Pancreas (tissue), 10 donors: ENCODE measurements around the gene TANC1. TPM values are rescaled to one million over a fixed set of nuclear protein-coding genes. Genes with fewer than 3 reads are reported as not detected.
"Not testable (repeated sequence)": the region's sequence is repeated elsewhere in the genome, so short reads cannot be mapped to it uniquely, and the experiment has no call there.

ENCODE experiments used
- ATAC-seq, 4 donors: fragments of 200-7000 bp; cut with Tn5 transposase; one replicate each; pipeline versions ENCODE4 v1.8.0 to v1.9.1; 2020; ENCODE audit warnings: mild to moderate bottlenecking in 4 of 4, moderate library complexity in 4 of 4
- DNase-seq, 6 donors: peaks; one replicate each; pipeline ENCODE4 v3.0.0-alpha.2; 2020
- FAIRE-seq: peaks from 2 replicates; lab custom pipeline; 2012; peaks lifted over from hg19 to GRCh38; lab: Jason Lieb, UNC
- H3K27ac ChIP-seq, 4 donors: fragments of 200-600 bp; sonication (generic); 1 replicate in 3 of 4; 2 replicates in 1 of 4; pipeline versions ENCODE4 v1.5.0 to v1.8.0; 2020
- H3K27me3 ChIP-seq, 4 donors: fragments of 200-600 bp; one replicate each; pipeline ENCODE4 v1.8.0; 2021
- H3K36me3 ChIP-seq, 3 donors: fragments of 200-600 bp; sonication (generic) in 1 of 3; one replicate each; pipeline versions ENCODE4 v1.5.0 to v1.8.0; 2020 to 2021
- H3K4me1 ChIP-seq, 3 donors: fragments of 200-600 bp; one replicate each; pipeline ENCODE4 v1.8.0; 2021
- H3K4me3 ChIP-seq, 4 donors: fragments of 200-600 bp; sonication (generic) in 2 of 4; one replicate each; pipeline versions ENCODE4 v1.5.0 to v1.8.0; 2020 to 2021
- H3K9me3 ChIP-seq, 4 donors: fragments of 200-600 bp; one replicate each; pipeline ENCODE4 v1.8.0; 2021
- CTCF ChIP-seq, 4 donors: fragments of 200-600 bp; sonication (generic) in 3 of 4; IDR thresholded peaks; one replicate each; pipeline versions ENCODE4 v1.5.0 to v1.8.0; 2021; ENCODE audit warnings: antibody characterized with exemption in 4 of 4
- WGBS, 2 donors: extraction: QIAGEN DNeasy Blood & Tissue Kit; methylation state at CpG; one replicate each; pipeline ENCODE4 v1.1.7; 2013; 5-methylcytosine and 5-hydroxymethylcytosine counted together
- intact Hi-C, 3 donors: fragments of 100-400 bp; cut with DNase I; formaldehyde crosslinking; loops; one replicate each; pipeline versions ENCODE4 v1.11.1 to v1.14.2; 2022
- polyA plus RNA-seq, 2 donors: library from polyadenylated mRNA; stranded (reverse); fragments of 200-250 nt; gene quantifications; one replicate each; pipeline ENCODE4 v1.2.3, GENCODE V29; 2013
- total RNA-seq, 6 donors: library from RNA; stranded (reverse); fragmentation: NEBNext Ultra II Directional in 4 of 6; extraction: Animal tissue kit (Norgen Biotek cat#: 25700) in 4 of 6; gene quantifications; one replicate each; pipeline versions ENCODE4 v1.2.1 to v1.2.4, GENCODE V29; 2021 to 2023
- donor health status: healthy with polysubstance abuse.
- donor health status: DM: no; HTN: no; CAD: no; lungs with moderate emphysema.
- donor health status: DM: no; HTN: no; CAD: no.
- donor health status: control.
- donor health status: control.
- donor health status: Bipolar disorder and iron deficiency.
- donor health status: DM: yes; HTN: yes; CAD: no.
- donor health status: DM: no; HTN: no; CAD: no.
- donor health status: DM: no; HTN: no; CAD: no.
- donor health status: DM: yes; HTN: yes; CAD: no.

Gene TANC1
- total and polyA plus RNA-seq, 8 donors, result 9.0 to 17.6 (median 10.5) TPM

DNA sequence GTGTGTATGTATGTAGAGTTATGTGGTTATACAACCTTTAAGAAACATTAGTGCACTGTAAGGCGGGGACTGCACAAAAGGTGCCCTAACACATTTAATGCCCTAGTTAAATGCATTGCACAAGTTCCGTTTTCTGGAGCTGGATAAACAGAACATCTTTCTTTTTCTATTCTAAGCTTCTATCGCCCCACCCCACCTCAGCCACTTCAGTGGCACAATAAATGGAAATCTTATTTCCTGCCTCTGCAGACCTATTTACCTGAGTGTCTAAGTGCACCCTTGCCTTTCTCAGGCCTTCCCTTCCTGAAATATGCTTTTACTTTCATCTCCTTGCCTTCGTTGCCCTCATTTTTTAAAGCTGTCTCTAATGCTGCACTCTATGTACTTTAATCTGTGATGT, 123.5 kb downstream of the TANC1 start:
- FAIRE-seq, result no peak
- H3K9me3 ChIP-seq, result no peaks in the 10 kb centered on the region
- DNase-seq, result no peak
- no peaks in the 10 kb centered on the region for H3K27me3 ChIP-seq
- peak in 2 of 4 donors; percentile 7 to 17 for ATAC-seq
- peaks cover 0 to 25% (median 12%) of the 10 kb centered on the region in 3 donors for H3K4me1 ChIP-seq
- intact Hi-C loops, result no loop called here
- TF ChIP-seq CTCF (IDR thresholded peaks at IDR 0.05), result no peak
- no peak overlapping the region for H3K4me3 ChIP-seq
- H3K36me3 ChIP-seq, result no peaks in the 10 kb centered on the region
- 76 to 88% methylated on average over 4 of the region's 4 CpGs for WGBS, 2 donors
- no peak overlapping the region for H3K27ac ChIP-seq

DNA sequence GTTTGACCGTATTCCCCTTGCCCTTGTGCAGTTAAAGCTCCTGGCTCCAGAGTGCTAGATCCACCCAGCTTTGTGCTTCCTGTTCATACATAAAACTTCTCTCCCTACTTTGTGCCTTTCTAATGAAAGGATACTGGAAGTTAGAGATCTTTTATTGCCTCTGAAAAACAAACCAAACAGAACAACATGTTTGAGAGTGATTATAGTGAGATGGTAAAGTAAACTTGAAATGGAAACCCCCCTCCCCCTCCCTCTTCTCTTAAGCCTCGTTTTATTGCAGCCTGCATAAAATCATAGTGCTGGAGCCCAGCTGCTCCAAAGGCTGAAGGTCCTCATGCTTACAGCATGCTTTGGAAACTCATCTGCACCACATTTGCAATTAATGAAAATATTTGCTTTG, 125.1 kb downstream of the TANC1 start:
- peaks cover 0 to 25% (median 15%) of the 10 kb centered on the region in 3 donors for H3K4me1 ChIP-seq

DNA sequence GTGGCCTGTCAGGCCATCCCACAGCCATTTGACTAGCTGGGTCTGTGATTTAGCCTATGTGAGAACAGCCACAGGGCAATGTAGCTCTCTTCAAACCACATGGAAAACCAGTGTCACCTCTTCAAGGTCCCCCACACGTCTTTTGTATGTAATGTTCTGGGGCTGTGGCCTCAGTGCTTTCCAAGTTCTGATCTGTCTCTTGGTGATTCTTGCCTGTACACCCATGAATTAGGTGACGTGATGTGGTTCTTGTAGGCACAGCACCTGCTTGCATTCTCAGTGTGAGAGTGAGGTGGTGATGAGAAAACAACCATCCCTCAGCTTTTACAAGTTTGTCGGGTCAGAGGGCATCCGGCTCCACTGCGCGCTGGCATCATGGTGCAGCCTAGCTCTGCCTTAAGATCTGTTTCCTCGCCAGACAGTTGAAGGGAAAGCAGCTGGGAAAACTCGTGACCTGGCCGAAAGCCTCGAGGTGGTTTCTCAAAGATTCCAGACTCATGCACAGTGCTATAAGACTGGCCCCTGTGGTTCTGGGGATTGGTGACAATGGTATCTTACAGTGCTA, 125.8 kb downstream of the TANC1 start:
- no peak overlapping the region for H3K27ac ChIP-seq
- 79 to 81% methylated on average over 10 of the region's 10 CpGs for WGBS, 2 donors
- no peaks in the 10 kb centered on the region for H3K36me3 ChIP-seq
- FAIRE-seq, result no peak
- intact Hi-C loops, result no loop called here
- TF ChIP-seq CTCF (IDR thresholded peaks at IDR 0.05), result no peak
- no peak for DNase-seq
- H3K9me3 ChIP-seq, result no peaks in the 10 kb centered on the region
- no peaks in the 10 kb centered on the region for H3K27me3 ChIP-seq
- no peak for ATAC-seq
- peaks cover 0 to 25% (median 20%) of the 10 kb centered on the region in 3 donors for H3K4me1 ChIP-seq
- no peak overlapping the region for H3K4me3 ChIP-seq

More for the DNA sequence above, 125.1 kb downstream of the TANC1 start:
- no peak for TF ChIP-seq CTCF (IDR thresholded peaks at IDR 0.05)
- ATAC-seq (peak in 1 of 4 donors; percentile 10), DNase-seq (no peak), FAIRE-seq (peak; percentile 23)
- WGBS, 2 donors, result 29 to 32% methylated on average over 2 of the region's 2 CpGs
- Histone ChIP-seq H3K27ac (no peak overlapping the region), H3K36me3 (no peaks in the 10 kb centered on the region), H3K4me3 (no peak overlapping the region), H3K27me3 (no peaks in the 10 kb centered on the region), H3K9me3 (no peaks in the 10 kb centered on the region)
- intact Hi-C loops, result no loop called here

DNA sequence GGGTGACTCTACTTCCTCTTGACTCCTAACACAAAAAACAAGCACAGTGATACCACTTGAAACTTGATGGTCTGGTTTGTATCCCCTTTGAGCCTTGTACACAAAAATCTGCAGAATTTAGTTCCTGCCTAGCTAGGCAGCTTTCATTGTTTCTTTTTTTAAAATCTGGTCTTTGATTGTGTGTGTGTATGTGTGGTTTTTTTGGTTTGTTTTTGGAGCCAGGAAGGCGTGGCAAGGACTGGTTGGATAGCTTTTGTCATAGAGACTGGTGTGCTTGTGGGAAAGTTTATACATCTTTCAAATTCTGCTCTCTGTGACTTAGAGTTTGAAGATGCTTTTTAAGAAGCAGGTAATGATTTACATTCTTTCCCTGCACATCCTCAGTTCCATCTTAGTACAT, 127.4 kb downstream of the TANC1 start:
- DNase-seq (no peak), ATAC-seq (no peak), FAIRE-seq (no peak)
- Histone ChIP-seq H3K27me3 (no peaks in the 10 kb centered on the region), H3K27ac (no peak overlapping the region), H3K9me3 (no peaks in the 10 kb centered on the region), H3K36me3 (no peaks in the 10 kb centered on the region), H3K4me3 (no peak overlapping the region), H3K4me1 (peaks cover 0 to 23% (median 20%) of the 10 kb centered on the region in 3 donors)
- 89 to 97% methylated on average over 1 of the region's 1 CpG for WGBS, 2 donors
- no peak for TF ChIP-seq CTCF (IDR thresholded peaks at IDR 0.05)
- intact Hi-C loops, result no loop called here

DNA sequence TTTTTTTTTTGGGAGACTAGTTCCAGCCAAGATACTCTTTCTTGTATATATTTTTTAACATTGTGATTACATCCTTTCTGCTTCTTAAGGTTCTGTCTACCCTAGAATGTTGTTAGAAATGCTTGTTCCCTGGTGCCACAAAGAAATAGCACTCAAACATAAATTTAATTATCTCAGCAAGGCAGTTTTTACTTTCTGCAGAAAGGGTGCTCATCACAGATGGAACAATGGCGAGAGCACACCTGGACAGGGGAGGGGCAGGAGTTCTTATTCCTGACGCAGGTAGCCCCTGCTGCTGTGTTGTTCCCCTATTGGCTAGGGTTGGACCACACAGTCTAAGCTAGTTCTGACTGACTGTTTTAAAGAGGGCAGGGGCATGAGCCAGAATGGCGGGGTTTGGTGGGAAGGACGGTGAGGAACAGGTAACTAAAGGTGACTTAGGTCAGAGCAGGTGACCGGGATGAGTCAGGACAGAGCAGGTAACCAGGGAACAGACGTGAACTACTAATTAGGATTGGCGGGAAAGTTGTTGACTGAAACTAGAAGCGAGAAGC, 127.9 kb downstream of the TANC1 start:
- H3K27ac ChIP-seq, H3K9me3 ChIP-seq, H3K27me3 ChIP-seq, intact Hi-C loops, H3K4me3 ChIP-seq, ATAC-seq, DNase-seq, FAIRE-seq, H3K36me3 ChIP-seq: not testable (repeated sequence)
- 91 to 97% methylated on average over 8 of the region's 8 CpGs for WGBS, 2 donors
- peaks cover 0 to 17% (median 15%) of the 10 kb centered on the region in 3 donors for H3K4me1 ChIP-seq
